ENCODE data around the gene FNDC3A.
"Not testable (repeated sequence)": the region's sequence is repeated elsewhere in the genome, so short reads cannot be mapped to it uniquely, and the experiment has no call there.

The FNDC3A gene

DNA sequence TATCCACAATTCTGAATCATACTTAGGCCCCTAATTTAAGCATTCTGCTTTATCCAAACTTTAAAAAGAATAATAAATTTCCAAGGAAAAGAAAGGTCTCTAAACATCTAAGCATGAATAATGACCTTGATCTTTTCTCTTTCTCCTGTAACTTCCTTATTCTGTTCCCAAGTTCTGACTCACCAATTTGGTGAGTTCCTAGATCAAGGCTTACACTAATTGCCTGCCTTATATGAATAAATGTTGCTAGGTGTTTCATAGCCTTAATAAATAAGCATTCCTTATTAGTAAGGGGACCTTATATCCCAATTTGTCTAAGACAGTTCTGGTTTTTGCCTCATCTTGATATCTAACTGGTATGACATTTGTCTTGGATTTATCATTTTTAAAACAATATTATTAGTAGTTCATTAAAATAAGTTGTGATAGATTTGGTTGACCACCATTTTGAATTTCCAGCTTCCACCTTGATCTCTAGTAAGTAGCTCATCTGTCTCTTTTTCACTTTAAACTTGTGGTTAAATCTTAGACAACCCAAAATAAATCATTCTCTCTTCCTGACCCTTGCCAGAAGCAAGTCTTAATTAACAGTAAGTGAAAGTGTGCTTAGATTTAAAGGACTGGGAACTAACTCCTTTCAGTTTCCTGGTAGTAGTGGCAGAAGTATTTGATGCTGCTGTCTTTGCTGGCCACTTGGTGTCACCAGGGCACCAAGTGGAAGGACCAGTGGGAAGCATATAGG lies 123.2 kb downstream of the FNDC3A start:
- in situ Hi-C loops (cut with MboI; ENCODE audit: low sequenced_read_pairs): no loop called here
- DNase-seq (ENCODE audit: low spot score in 2 of 2): no peak
- Histone ChIP-seq H3K9me3 (no peaks in the 10 kb centered on the region), H3K4me1 (no peaks in the 10 kb centered on the region; the same call in 1 of the 2 replicates), H3K4me3 (no peak overlapping the region), H3K36me3 (replicated peaks) (no peaks in the 10 kb centered on the region), H3K27me3 (ENCODE audit: low read depth) (no peaks in the 10 kb centered on the region)

DNA sequence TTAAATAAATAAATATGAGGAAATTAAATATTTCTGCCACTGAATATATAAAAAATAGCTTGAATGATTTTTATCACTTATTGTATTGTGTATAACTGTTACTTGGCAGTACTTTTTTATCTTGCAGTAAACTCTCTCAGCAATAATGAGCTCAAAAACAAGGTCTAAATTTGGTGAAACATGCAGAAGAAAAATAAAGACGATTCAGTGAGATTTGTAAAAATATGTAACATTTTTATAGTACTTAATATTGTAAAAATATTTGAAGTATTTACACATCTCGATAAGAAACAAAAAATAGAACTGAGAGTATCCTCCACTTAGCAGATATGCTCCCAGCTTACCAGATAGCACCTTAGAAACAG lies 123.8 kb downstream of the FNDC3A start:
- Histone ChIP-seq H3K4me3 (no peak overlapping the region), H3K4me1 (no peaks in the 10 kb centered on the region; the same call in 1 of the 2 replicates), H3K27me3 (ENCODE audit: low read depth) (no peaks in the 10 kb centered on the region), H3K36me3 (replicated peaks) (no peaks in the 10 kb centered on the region), H3K9me3 (no peaks in the 10 kb centered on the region)
- in situ Hi-C loops (cut with MboI; ENCODE audit: low sequenced_read_pairs): no loop called here
- no peak for DNase-seq (ENCODE audit: low spot score in 2 of 2)

- in situ Hi-C loops (cut with MboI; ENCODE audit: low sequenced_read_pairs): no loop called here
- H3K27me3 ChIP-seq (ENCODE audit: low read depth): no peaks in the 10 kb centered on the region
- H3K4me3 ChIP-seq: no peak overlapping the region
- no peaks in the 10 kb centered on the region for H3K36me3 ChIP-seq (replicated peaks)
- H3K9me3 ChIP-seq: no peaks in the 10 kb centered on the region
- no peaks in the 10 kb centered on the region; the same call in 1 of the 2 replicates for H3K4me1 ChIP-seq
- DNase-seq (ENCODE audit: low spot score in 2 of 2): no peak
Observed at GRCh38 chr13:49100637-49101570, 125.2 kb downstream of the FNDC3A start.

GRCh38 chr13:49108196-49108595 lies 132.5 kb downstream of the FNDC3A start:
- DNase-seq (ENCODE audit: low spot score in 2 of 2): no peak
- H3K27me3 ChIP-seq (ENCODE audit: low read depth): no peaks in the 10 kb centered on the region
- H3K4me1 ChIP-seq: peaks cover 15% of the 10 kb centered on the region
- in situ Hi-C loops (cut with MboI; ENCODE audit: low sequenced_read_pairs): no loop called here
- no peaks in the 10 kb centered on the region for H3K36me3 ChIP-seq (replicated peaks)
- no peak overlapping the region for H3K4me3 ChIP-seq
- H3K9me3 ChIP-seq: no peaks in the 10 kb centered on the region

DNA sequence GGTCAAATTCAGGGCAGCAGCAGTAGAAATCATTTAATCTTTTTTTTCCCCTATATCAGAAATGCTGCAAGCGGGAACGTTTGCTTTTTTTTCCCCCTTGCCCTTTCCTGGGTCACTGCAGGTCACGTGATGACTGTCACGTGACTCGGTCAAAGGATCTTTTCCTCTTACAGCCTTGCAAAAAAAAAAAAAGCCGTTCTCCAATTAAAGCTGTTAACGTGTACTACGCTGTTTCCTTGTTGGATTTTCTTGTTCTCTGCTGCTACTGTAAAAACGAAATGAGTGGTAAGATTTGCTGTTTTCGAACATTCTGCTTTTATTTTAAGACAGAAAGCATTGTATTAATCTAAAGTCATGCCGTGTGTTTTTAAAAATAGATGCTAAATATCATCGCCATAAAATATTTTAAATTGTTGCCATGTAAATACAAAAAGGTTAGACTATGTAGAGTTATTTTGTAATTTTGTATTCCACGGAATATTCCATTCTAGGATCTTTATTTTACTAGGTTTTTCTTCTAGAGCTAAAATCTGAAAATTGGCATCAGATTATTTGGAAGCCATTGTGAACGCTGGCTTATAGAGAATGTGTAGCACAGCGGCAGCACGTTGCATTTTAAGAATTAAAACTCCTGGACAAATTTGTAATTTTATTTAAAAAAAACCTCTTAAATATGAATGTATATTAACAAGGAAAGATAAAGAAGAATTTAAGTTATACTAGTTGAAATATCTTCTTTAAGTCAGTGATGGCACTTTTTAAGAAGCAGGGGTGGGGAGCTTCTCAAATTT lies 134.6 kb downstream of the FNDC3A start:
- peaks cover 23% of the 10 kb centered on the region for H3K4me1 ChIP-seq
- H3K4me3 ChIP-seq: peak overlapping the region; percentile 44
- in situ Hi-C loops (cut with MboI; ENCODE audit: low sequenced_read_pairs): no loop called here
- no peaks in the 10 kb centered on the region for H3K27me3 ChIP-seq (ENCODE audit: low read depth)
- no peaks in the 10 kb centered on the region for H3K9me3 ChIP-seq
- peak; percentile 87 to 90 for DNase-seq (ENCODE audit: low spot score in 2 of 2)
- H3K36me3 ChIP-seq (replicated peaks): peaks cover under 1% of the 10 kb centered on the region; the same call in 1 of the 2 replicates

DNA sequence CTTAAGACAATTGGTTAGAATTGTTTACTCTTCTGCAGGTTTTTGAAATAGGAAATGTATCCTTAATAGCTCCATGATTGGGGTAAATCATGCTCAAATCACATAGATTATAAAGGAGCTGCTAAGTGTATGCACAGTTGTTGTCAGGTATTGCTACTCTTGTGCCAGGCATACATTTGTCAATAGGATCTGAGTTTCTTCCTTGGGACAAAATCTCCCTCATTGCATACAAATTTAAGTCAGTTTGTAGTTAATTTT lies 135.1 kb downstream of the FNDC3A start:
- peak in 1 of 2 experiments; percentile 29 for DNase-seq (ENCODE audit: low spot score in 2 of 2)

DNA sequence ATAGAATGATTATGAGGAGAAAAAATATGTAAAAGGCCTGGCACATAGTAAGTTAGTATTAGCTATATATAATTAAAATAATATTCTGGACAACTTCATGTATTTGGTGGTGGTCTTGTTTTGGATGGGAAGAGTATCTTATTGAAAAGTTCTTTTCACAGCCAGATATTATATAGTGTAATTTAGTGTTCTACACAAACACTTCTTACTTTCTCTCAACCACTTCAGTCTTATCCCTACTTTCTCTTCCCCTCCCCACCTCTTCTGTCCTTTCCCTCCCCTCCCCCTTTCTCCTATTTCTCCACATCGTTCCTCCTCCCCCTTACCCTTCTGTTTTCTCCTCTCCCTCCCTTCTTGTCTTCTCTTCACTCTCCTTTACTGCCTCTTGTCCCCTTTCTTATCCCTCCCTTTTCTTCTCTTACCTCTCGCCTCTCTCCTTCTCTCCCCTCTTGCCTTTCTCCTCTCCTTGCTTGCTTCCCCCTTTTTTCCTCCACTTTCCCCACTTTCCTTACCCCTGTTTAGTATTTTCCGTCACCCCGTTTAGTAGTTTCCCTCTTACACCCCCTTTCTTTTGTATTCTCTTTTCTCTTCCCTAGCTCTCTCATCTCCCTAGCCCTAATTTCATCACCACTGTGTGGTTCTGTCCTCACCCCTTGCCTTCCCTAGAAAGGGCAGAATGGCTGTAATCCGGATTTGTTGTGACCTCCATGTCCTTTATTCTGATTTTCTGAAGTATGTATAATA lies 137.2 kb downstream of the FNDC3A start:
- Histone ChIP-seq H3K4me1 (peaks cover 23% of the 10 kb centered on the region), H3K9me3 (no peaks in the 10 kb centered on the region), H3K36me3 (replicated peaks) (peaks cover 19% of the 10 kb centered on the region), H3K4me3 (peak overlapping the region; percentile 44), H3K27me3 (ENCODE audit: low read depth) (no peaks in the 10 kb centered on the region)
- in situ Hi-C loops (cut with MboI; ENCODE audit: low sequenced_read_pairs): no loop called here
- peak; percentile 52 to 65 for DNase-seq (ENCODE audit: low spot score in 2 of 2)

More for the DNA sequence above, 135.1 kb downstream of the FNDC3A start:
- in situ Hi-C loops (cut with MboI; ENCODE audit: low sequenced_read_pairs): no loop called here
- Histone ChIP-seq H3K27me3 (ENCODE audit: low read depth) (no peaks in the 10 kb centered on the region), H3K9me3 (no peaks in the 10 kb centered on the region), H3K36me3 (replicated peaks) (peaks cover 6% of the 10 kb centered on the region; the same call in 1 of the 2 replicates), H3K4me3 (peak overlapping the region; percentile 44), H3K4me1 (peaks cover 23% of the 10 kb centered on the region)

- DNase-seq (ENCODE audit: low spot score in 2 of 2): peak; percentile 18 to 96
- Histone ChIP-seq H3K36me3 (replicated peaks) (peaks cover 27% of the 10 kb centered on the region), H3K4me1 (peaks cover 23% of the 10 kb centered on the region), H3K4me3 (no peak overlapping the region), H3K9me3 (no peaks in the 10 kb centered on the region), H3K27me3 (ENCODE audit: low read depth) (no peaks in the 10 kb centered on the region)
- in situ Hi-C loops (cut with MboI; ENCODE audit: low sequenced_read_pairs): no loop called here
Observed at GRCh38 chr13:49113526-49114286, 138.0 kb downstream of the FNDC3A start.

DNA sequence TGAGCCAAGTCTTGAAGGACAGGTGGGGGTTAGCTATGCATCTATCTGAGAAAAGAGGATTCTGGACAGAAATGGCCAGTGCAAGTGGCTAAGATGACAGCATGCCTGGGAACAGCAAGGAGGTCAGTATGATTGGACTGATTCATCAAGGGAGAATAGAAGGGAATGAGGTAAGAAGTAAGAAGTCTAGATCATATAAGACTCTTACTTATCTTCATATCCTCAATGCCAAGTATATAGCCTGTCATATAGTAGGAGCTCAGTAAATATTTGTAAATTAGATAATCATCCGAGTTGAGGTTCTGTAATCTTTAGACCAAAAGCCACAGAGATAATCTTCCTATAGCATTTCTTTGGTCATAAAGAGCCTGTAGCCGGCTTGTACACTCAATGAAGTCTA lies 141.2 kb downstream of the FNDC3A start:
- H3K4me1 ChIP-seq: peaks cover 17% of the 10 kb centered on the region
- H3K9me3 ChIP-seq: no peaks in the 10 kb centered on the region
- H3K27me3 ChIP-seq (ENCODE audit: low read depth): no peaks in the 10 kb centered on the region
- H3K36me3 ChIP-seq (replicated peaks): peaks cover 34% of the 10 kb centered on the region
- no peak overlapping the region for H3K4me3 ChIP-seq
- no peak for DNase-seq (ENCODE audit: low spot score in 2 of 2)
- in situ Hi-C loops (cut with MboI; ENCODE audit: low sequenced_read_pairs): no loop called here

DNA sequence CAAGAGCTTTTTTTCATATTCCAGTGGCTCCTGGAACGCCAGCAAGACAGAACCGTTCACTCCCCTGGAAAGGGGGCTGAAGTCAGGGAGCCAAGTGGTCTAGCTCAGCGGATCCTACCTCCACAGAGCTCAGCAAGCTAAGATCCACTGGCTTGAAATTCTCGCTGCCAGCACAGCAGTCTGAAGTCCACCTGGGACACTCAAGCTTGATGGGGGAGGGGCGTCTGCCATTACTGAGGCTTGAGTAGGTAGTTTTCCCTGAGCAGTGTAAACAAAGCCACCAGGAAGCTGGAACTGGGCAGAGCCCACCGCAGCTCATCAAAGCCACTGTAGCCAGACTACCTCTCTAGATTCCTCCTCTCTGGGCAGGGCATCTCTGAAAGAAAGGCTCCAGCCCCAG lies 142.7 kb downstream of the FNDC3A start:
- H3K9me3 ChIP-seq; H3K4me1 ChIP-seq; H3K4me3 ChIP-seq; in situ Hi-C loops (cut with MboI; ENCODE audit: low sequenced_read_pairs); H3K27me3 ChIP-seq (ENCODE audit: low read depth); DNase-seq (ENCODE audit: low spot score in 2 of 2): not testable (repeated sequence)
- peaks cover 34% of the 10 kb centered on the region for H3K36me3 ChIP-seq (replicated peaks)

DNA sequence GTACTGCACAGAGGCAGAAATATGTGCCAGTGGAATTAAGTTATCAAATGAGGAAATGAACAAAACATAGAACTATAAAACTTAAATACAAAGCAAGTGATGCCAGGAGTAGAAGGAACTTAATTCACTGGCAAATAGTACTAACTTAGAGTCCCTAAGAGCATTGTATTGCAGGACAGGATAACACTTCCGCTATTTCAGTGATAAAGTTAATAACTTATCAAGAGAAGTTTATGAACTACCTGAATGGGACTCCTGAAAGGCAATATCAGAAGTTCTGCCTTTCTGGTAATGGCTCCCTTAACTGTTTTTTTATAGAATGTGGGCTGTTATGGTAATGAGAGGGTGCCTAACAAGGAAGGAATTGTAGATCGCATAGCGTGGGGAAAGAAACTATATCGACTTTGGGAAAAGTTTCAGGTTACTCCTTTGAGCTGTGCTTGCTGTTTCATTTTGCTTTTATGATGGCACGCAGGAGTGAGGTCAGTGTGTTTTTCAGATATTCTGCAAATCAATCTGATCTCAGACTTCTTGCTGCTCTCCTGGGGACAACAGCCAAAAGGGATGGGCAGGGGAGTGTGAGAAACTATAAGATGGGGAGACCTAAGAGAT lies 149.1 kb downstream of the FNDC3A start:
- Histone ChIP-seq H3K27me3 (ENCODE audit: low read depth) (no peaks in the 10 kb centered on the region), H3K4me3 (no peak overlapping the region), H3K36me3 (replicated peaks) (peaks cover 3% of the 10 kb centered on the region), H3K4me1 (no peaks in the 10 kb centered on the region; the same call in 1 of the 2 replicates), H3K9me3 (no peaks in the 10 kb centered on the region)
- DNase-seq (ENCODE audit: low spot score in 2 of 2): no peak
- in situ Hi-C loops (cut with MboI; ENCODE audit: low sequenced_read_pairs): no loop called here

- in situ Hi-C loops (cut with MboI; ENCODE audit: low sequenced_read_pairs): no loop called here
- no peak for DNase-seq (ENCODE audit: low spot score in 2 of 2)
- Histone ChIP-seq H3K27me3 (ENCODE audit: low read depth) (no peaks in the 10 kb centered on the region), H3K36me3 (replicated peaks) (peaks cover 4% of the 10 kb centered on the region), H3K4me1 (no peaks in the 10 kb centered on the region; the same call in 1 of the 2 replicates), H3K9me3 (no peaks in the 10 kb centered on the region), H3K4me3 (no peak overlapping the region)
Observed at GRCh38 chr13:49125964-49126524, 150.3 kb downstream of the FNDC3A start.
